Measurements from ENCODE around the gene NLRC4. TPM values are rescaled to one million over a fixed set of nuclear protein-coding genes. Genes with fewer than 3 reads are reported as not detected.

The NLRC4 gene
- polyA plus RNA-seq, 1 donor from 2014 or later: not detected

- Histone ChIP-seq H3K27me3 (ENCODE audit: insufficient read depth, low read depth, low read length) (no peaks in the 10 kb centered on the region), H3F3A (ENCODE audit: insufficient read depth, low read length, poor library complexity, severe bottlenecking) (no peaks in the 10 kb centered on the region), H3K27ac (ENCODE audit: low read length) (no peak overlapping the region), H3K79me2 (replicated peaks; ENCODE audit: insufficient read depth, low read length) (peaks cover 36% of the 10 kb centered on the region), H3K36me3 (ENCODE audit: insufficient read depth, low read length) (no peaks in the 10 kb centered on the region), H3K4me3 (ENCODE audit: low read length) (no peak overlapping the region), H3K9me2 (ENCODE audit: insufficient read depth, low read length) (no peaks in the 10 kb centered on the region), H4K20me1 (ENCODE audit: insufficient read depth) (no peaks in the 10 kb centered on the region), H3K9ac (ENCODE audit: low read length) (no peak overlapping the region), H2AFZ (ENCODE audit: low read depth, low read length) (no peak overlapping the region), H3K4me2 (ENCODE audit: low read length) (no peak overlapping the region), H3K9me3 (ENCODE audit: low read length) (no peaks in the 10 kb centered on the region)
- TF ChIP-seq SMC3 (conservative IDR thresholded peaks at IDR 0.05; ENCODE audit: poor library complexity): no peak
- no peak for TF ChIP-seq MXI1 (conservative IDR thresholded peaks at IDR 0.05; ENCODE audit: poor library complexity, severe bottlenecking)
- TF ChIP-seq EZH2 (IDR thresholded peaks at IDR 0.05; ENCODE audit: borderline replicate concordance, insufficient read depth, low read length, poor library complexity, severe bottlenecking): no peak
- TF ChIP-seq REST (IDR thresholded peaks at IDR 0.05; ENCODE audit: borderline replicate concordance): no peak
- TF ChIP-seq TAF1 (IDR thresholded peaks at IDR 0.05; ENCODE audit: low read depth): no peak
- no peak for TF ChIP-seq CTCF (IDR thresholded peaks at IDR 0.05; ENCODE audit: poor library complexity, severe bottlenecking)
- no peak for TF ChIP-seq EP300 (conservative IDR thresholded peaks at IDR 0.05; ENCODE audit: poor library complexity, severe bottlenecking)
- no peak for TF ChIP-seq POLR2AphosphoS5 (IDR thresholded peaks at IDR 0.05)
- TF ChIP-seq RAD21 (conservative IDR thresholded peaks at IDR 0.05): no peak
These were observed 24.7 kb upstream of the NLRC4 start for GRCh38 chr2:32289165-32289999.

- H3K9me2 ChIP-seq (ENCODE audit: insufficient read depth, low read length): no peaks in the 10 kb centered on the region
- H3K36me3 ChIP-seq (ENCODE audit: insufficient read depth, low read length): no peaks in the 10 kb centered on the region
- no peak overlapping the region for H3K27ac ChIP-seq (ENCODE audit: low read length)
- no peak overlapping the region for H3K4me2 ChIP-seq (ENCODE audit: low read length)
- H4K20me1 ChIP-seq (ENCODE audit: insufficient read depth): no peaks in the 10 kb centered on the region
- peaks cover 51% of the 10 kb centered on the region for H3K79me2 ChIP-seq (replicated peaks; ENCODE audit: insufficient read depth, low read length)
- no peak for TF ChIP-seq TAF1 (IDR thresholded peaks at IDR 0.05; ENCODE audit: low read depth)
- TF ChIP-seq EZH2 (IDR thresholded peaks at IDR 0.05; ENCODE audit: borderline replicate concordance, insufficient read depth, low read length, poor library complexity, severe bottlenecking): no peak
- TF ChIP-seq RAD21 (conservative IDR thresholded peaks at IDR 0.05): no peak
- no peak for TF ChIP-seq REST (IDR thresholded peaks at IDR 0.05; ENCODE audit: borderline replicate concordance)
- TF ChIP-seq SMC3 (conservative IDR thresholded peaks at IDR 0.05; ENCODE audit: poor library complexity): no peak
- TF ChIP-seq POLR2AphosphoS5 (IDR thresholded peaks at IDR 0.05): no peak
- TF ChIP-seq MXI1 (conservative IDR thresholded peaks at IDR 0.05; ENCODE audit: poor library complexity, severe bottlenecking): no peak
- no peak for TF ChIP-seq EP300 (conservative IDR thresholded peaks at IDR 0.05; ENCODE audit: poor library complexity, severe bottlenecking)
- TF ChIP-seq CTCF (IDR thresholded peaks at IDR 0.05; ENCODE audit: poor library complexity, severe bottlenecking): no peak
- H3F3A ChIP-seq (ENCODE audit: insufficient read depth, low read length, poor library complexity, severe bottlenecking): no peaks in the 10 kb centered on the region
- H3K27me3 ChIP-seq (ENCODE audit: insufficient read depth, low read depth, low read length): no peaks in the 10 kb centered on the region
- H3K9me3 ChIP-seq (ENCODE audit: low read length): no peaks in the 10 kb centered on the region
- H3K4me3 ChIP-seq (ENCODE audit: low read length): no peak overlapping the region
- H2AFZ ChIP-seq (ENCODE audit: low read depth, low read length): no peak overlapping the region
- H3K9ac ChIP-seq (ENCODE audit: low read length): no peak overlapping the region
These were observed 19.6 kb upstream of the NLRC4 start for GRCh38 chr2:32284321-32284720.

Measured in neural cell (in vitro differentiated cells).